GM12872 (cell line): ENCODE data around the gene ENO1.

Experiments used
- TF ChIP-seq, protein P1 (sequence below): IDR thresholded peaks from 3 replicates; pipeline ENCODE4 v1.5.1; 2011; ENCODE audit warnings: low read depth, mild to moderate bottlenecking, low read length, moderate library complexity; ENCODE audit not compliant: insufficient read depth

Gene ENO1

DNA sequence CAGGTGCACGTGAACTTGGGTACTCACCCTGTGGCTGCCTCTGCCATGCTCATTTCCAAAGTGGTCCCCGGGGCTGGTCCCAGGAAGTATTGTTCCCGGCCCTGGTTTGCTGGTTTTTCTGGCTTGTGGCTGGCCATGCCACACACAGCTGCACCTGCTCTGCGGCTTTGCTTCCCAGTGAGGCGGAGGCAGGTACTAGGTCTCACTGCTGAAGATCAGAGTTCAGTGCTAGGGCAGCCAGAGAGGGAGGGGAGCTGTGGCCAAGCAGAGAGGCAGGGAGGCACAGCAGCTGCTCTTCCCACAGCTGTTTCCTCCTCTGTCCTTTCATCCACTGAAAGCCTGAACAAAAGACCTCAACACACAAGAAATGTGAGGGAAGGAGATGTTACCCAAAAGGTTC is 30.5 kb downstream of the ENO1 start:
- TF ChIP-seq, protein P1, sequence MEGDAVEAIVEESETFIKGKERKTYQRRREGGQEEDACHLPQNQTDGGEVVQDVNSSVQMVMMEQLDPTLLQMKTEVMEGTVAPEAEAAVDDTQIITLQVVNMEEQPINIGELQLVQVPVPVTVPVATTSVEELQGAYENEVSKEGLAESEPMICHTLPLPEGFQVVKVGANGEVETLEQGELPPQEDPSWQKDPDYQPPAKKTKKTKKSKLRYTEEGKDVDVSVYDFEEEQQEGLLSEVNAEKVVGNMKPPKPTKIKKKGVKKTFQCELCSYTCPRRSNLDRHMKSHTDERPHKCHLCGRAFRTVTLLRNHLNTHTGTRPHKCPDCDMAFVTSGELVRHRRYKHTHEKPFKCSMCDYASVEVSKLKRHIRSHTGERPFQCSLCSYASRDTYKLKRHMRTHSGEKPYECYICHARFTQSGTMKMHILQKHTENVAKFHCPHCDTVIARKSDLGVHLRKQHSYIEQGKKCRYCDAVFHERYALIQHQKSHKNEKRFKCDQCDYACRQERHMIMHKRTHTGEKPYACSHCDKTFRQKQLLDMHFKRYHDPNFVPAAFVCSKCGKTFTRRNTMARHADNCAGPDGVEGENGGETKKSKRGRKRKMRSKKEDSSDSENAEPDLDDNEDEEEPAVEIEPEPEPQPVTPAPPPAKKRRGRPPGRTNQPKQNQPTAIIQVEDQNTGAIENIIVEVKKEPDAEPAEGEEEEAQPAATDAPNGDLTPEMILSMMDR = no peak

DNA sequence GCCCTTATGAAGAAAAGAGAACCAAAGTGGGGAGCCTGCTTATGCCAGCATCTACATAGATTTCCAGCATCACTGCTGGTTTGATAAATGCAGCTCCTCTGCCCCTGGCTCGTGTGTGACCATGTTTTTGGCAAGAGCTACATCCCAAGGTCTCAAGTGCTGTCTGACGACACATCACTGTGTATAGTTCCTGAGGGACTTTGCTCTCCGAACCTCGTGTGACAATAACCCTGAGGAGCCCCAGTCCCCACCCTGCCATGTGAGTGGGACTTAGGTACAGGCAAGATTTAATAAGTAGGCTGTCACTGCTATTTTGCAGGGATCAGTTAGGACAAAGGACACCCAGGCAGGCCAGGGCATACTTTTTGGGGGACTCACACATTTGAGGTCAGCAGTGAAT is 32.2 kb downstream of the ENO1 start:
- TF ChIP-seq, protein P1 = no peak

DNA sequence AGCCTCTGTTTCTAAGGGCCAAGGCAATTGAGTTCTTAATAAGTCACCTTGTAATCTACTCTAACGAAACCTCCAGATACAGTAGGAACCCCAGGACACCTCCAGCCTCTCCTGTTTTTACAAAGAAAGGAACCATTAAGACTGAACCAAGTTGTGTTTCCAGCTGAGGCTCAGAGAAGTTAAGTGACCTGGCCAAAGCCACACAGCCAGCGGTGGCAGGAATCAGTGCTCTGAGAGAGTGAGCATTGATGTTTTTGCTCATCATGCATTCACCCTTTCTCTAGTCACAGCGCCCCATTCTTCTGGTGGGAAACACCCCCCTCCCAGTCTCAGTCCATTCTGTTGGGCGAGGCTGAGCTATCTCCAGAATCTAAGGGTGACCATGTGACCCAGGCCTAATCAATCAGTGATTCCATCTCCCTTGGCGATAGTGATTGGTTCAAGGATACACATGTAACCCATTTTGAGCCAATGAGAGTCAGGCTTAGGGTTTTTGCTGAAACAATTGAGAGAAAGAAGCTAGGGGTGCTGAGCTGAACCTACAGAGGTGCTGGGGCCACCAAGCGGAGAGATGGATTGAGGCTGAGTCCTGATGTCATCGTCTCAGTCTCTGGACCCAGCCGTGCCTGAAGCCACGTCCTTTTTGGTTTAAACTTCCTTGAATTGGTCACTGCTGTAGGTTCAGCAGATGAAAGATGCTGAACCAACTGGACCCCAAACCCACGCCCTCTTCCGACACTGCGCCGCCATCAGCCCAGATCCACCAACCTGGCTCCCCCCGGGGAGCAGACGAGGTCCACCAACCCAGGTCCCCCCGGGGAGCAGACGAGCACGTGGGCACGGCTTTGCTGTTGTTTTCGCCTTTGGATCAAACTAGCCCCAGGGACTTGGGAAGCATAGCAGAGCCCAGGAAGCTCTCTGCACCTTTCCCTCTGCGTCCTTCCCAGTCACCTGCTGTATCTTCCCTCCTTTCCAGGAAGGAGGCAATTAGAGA is 33.1 kb downstream of the ENO1 start:
- TF ChIP-seq, protein P1 = no peak

DNA sequence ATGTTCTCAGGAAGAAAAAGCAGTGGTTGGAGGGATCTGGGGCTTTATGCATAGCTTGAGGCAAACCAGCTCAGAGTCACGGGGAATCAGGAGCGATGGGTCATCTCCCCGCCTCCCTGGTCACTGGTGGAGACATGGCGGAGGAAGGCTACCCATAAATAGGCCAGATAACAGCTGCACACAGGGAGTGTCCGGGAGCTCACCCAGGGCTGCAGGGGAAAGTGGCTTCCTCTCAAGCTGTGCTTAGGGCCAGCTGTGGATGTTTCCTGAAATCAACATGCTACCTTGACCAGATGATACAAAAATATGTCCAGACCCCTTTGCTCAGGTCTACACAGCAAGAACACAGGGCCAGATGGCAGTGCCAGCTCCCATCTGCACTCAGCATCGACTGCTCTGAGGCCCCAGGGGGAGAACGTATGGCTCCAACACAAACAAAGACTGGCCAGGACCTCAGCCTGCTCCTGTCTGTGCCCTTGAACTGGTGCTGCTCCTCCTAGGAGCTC is 33.9 kb downstream of the ENO1 start:
- TF ChIP-seq, protein P1 = no peak

DNA sequence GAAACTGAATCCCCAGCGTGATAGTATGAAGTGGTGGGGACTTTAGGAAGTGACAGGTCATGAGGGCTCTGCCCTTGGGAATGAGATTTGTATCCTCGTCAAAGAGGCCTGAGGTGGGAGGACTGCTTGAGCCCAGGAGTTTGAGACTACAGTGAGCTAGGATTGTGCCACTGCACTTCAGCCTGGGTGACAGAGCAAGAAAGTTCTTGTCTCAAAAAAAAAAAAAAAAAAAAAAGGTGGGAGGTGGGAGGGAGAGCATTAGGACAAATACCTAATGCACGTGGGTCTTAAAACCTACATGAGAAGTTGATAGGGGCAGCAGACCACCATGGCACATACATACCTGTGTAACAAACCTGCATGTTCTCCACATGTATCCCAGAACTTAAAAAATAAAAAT is 37.1 kb downstream of the ENO1 start:
- TF ChIP-seq, protein P1 = no peak

DNA sequence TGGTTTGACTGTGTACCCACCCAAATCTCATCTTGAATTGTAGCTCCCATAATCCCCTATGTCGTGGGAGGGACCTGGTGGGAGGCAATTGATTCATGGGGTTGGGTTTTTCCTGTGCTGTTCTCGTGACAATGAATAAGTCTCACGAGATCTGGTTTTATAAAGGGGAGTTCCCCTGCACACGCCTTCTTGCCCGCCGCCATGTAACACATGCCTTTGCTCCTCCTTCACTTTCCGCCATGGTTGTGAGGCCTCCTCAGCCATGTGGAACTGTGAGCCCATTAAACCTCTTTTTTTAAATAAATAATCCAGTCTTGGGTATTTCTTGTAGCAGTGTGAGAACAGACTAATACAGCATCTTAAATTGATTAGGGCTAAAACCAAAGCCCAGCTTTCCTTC is 38.5 kb downstream of the ENO1 start:
- TF ChIP-seq, protein P1 = no peak

DNA sequence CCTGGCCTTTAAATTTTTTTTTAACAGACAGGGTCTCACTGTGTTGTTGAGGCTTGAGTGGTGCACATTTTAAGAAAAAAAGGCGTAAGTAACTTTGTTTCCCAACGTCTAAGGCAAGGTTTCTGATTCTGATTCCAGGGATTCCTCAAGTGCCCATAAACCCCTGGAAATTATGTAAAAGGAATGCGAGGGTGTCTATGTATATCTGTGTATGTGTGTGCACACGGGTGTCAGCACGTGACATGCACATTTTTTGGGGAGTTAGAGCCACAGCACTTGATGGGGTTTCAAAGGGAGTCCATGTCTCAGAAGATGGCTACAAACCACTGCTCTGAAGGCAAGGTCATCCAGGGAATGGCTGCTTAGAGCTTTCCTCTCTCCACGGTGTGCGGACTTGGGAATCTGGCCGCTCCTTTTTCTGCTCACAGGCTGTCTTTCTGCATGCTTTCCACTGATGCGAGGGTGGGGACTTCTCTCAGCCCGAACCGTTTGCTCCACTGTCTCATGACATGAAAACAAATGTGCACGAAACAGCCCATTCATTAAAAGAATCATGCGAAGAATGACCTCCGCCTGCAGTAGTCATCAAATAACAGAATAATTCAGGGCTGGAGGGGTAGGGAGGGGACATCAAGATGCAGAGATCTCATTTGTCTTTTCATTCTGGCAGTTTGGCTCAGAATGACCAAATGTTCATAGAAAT is 42.4 kb downstream of the ENO1 start:
- TF ChIP-seq, protein P1 = no peak
